Activated naive CD8-positive, alpha-beta T cell treated with anti-CD3 and anti-CD28 coated beads for 36 hours (primary cell): ENCODE measurements around the gene ERBB4. TPM values are rescaled to one million over a fixed set of nuclear protein-coding genes. Genes with fewer than 3 reads are reported as not detected.

Experiments used
- DNase-seq: peaks from one replicate; pipeline ENCODE4 v3.0.0; 2021
- H3K27ac Mint-ChIP-seq: one replicate; pipeline ENCODE4 v1.8.0; 2022; ENCODE audit warnings: mild to moderate bottlenecking, moderate library complexity, mixed read lengths
- H3K27me3 Mint-ChIP-seq: one replicate; pipeline ENCODE4 v1.8.0; 2022; ENCODE audit warnings: mild to moderate bottlenecking, mixed read lengths
- H3K36me3 Mint-ChIP-seq: one replicate; pipeline ENCODE4 v1.8.0; 2021; ENCODE audit warnings: mild to moderate bottlenecking, mixed read lengths
- H3K4me1 Mint-ChIP-seq: one replicate; pipeline ENCODE4 v1.8.0; 2021; ENCODE audit warnings: mixed read lengths
- H3K4me3 Mint-ChIP-seq: one replicate; pipeline ENCODE4 v1.8.0; 2022; ENCODE audit warnings: mild to moderate bottlenecking, moderate library complexity, mixed read lengths
- H3K9me3 Mint-ChIP-seq: one replicate; pipeline ENCODE4 v1.8.0; 2022; ENCODE audit warnings: mixed read lengths
- total RNA-seq, 2 experiments: library from RNA; stranded (reverse); gene quantifications; one replicate each; pipeline ENCODE4 v1.2.3, GENCODE V29; 2021

Gene ERBB4
- total RNA-seq, 2 experiments from 2014 or later: not detected

- Mint-ChIP-seq H3K27ac (no peak overlapping the region), H3K4me1 (no peaks in the 10 kb centered on the region), H3K9me3 (no peaks in the 10 kb centered on the region), H3K27me3 (no peaks in the 10 kb centered on the region), H3K36me3 (no peaks in the 10 kb centered on the region), H3K4me3 (no peak overlapping the region)
- no peak for DNase-seq
Observed at GRCh38 chr2:211854832-211855231, 683.8 kb downstream of the ERBB4 start.

GRCh38 chr2:211846714-211847113, 691.9 kb downstream of the ERBB4 start:
- no peak for DNase-seq
- H3K27ac Mint-ChIP-seq: no peak overlapping the region
- no peaks in the 10 kb centered on the region for H3K9me3 Mint-ChIP-seq
- no peak overlapping the region for H3K4me3 Mint-ChIP-seq
- H3K4me1 Mint-ChIP-seq: no peaks in the 10 kb centered on the region
- H3K36me3 Mint-ChIP-seq: no peaks in the 10 kb centered on the region
- H3K27me3 Mint-ChIP-seq: no peaks in the 10 kb centered on the region

GRCh38 chr2:211846036-211846400, 692.6 kb downstream of the ERBB4 start:
- no peaks in the 10 kb centered on the region for H3K27me3 Mint-ChIP-seq
- no peak for DNase-seq

GRCh38 chr2:211845338-211846035, 693.1 kb downstream of the ERBB4 start:
- Mint-ChIP-seq H3K4me1 (no peaks in the 10 kb centered on the region), H3K4me3 (no peak overlapping the region), H3K9me3 (no peaks in the 10 kb centered on the region), H3K27ac (no peak overlapping the region), H3K36me3 (no peaks in the 10 kb centered on the region), H3K27me3 (no peaks in the 10 kb centered on the region)
- no peak for DNase-seq

More at GRCh38 chr2:211846036-211846400, 692.6 kb downstream of the ERBB4 start:
- H3K4me1 Mint-ChIP-seq: no peaks in the 10 kb centered on the region
- H3K9me3 Mint-ChIP-seq: no peaks in the 10 kb centered on the region
- H3K4me3 Mint-ChIP-seq: no peak overlapping the region
- H3K27ac Mint-ChIP-seq: no peak overlapping the region
- H3K36me3 Mint-ChIP-seq: no peaks in the 10 kb centered on the region

DNA sequence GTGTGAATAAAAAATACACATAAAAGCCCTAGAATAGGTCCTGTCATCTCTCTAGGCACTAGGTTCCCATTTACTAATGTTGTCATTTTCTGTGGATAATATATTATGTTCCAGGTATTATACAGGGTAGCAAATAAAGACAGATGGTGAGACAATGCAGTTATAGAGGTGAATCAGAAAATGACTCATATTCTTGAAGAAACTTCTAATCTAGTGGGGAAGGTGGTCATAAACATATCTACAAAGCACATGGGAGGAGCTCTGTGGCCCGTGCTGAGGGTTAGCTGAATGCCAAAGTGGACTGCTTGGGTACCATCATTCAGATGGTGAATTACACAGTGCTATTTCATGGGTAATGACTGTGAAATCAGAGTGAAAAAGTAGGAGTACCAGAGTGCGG, 700.9 kb downstream of the ERBB4 start:
- Mint-ChIP-seq H3K4me1 (no peaks in the 10 kb centered on the region), H3K4me3 (no peak overlapping the region), H3K9me3 (peaks cover 3% of the 10 kb centered on the region), H3K27ac (no peak overlapping the region), H3K36me3 (no peaks in the 10 kb centered on the region), H3K27me3 (no peaks in the 10 kb centered on the region)
- DNase-seq: no peak

DNA sequence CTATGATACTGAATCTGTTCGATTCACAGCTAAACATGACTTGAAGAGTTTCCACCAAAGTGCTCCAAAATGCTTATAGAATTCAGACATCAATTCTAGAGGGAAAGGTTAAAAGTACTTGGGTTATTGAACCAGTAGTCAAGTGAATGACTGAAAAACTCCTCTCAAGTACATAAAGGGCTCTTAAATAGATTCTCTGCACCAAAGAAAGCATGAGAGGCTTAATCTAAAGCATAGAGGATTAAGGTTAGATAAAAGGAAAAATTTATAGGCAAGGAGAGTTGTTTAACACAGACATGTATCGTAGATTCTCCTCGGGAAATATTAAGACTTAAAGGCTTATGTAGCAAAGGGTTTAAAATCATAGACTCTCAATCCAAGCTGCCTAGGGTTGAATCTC, 701.4 kb downstream of the ERBB4 start:
- DNase-seq: no peak
- no peaks in the 10 kb centered on the region for H3K27me3 Mint-ChIP-seq
- H3K9me3 Mint-ChIP-seq: peaks cover 3% of the 10 kb centered on the region
- H3K27ac Mint-ChIP-seq: no peak overlapping the region
- no peaks in the 10 kb centered on the region for H3K4me1 Mint-ChIP-seq
- H3K4me3 Mint-ChIP-seq: no peak overlapping the region
- no peaks in the 10 kb centered on the region for H3K36me3 Mint-ChIP-seq

- Mint-ChIP-seq H3K9me3 (peaks cover 3% of the 10 kb centered on the region), H3K4me1 (no peaks in the 10 kb centered on the region), H3K27ac (no peak overlapping the region), H3K36me3 (no peaks in the 10 kb centered on the region), H3K4me3 (no peak overlapping the region), H3K27me3 (no peaks in the 10 kb centered on the region)
- no peak for DNase-seq
Observed at GRCh38 chr2:211836409-211836808, 702.2 kb downstream of the ERBB4 start.

DNA sequence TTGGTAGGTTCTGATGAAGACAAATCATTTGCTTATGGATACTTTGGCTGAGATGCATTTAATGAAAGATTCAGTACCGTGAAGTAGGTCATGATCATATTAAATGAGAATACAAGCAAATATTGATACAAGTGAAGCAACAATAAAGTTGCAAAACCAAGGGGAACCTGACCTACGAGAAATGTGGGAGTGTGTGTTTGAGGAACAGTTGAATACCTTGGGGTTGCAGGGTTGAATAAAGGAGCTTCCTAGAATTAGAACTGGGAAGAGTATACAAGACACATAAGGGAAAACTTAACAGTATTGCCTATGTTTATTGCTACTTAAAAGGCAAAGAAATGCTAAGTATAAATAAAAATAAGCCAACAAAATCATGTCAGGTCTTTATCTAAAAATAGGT, 702.9 kb downstream of the ERBB4 start:
- H3K27me3 Mint-ChIP-seq: no peaks in the 10 kb centered on the region
- no peak for DNase-seq
- no peak overlapping the region for H3K4me3 Mint-ChIP-seq
- no peaks in the 10 kb centered on the region for H3K4me1 Mint-ChIP-seq
- H3K36me3 Mint-ChIP-seq: no peaks in the 10 kb centered on the region
- H3K27ac Mint-ChIP-seq: no peak overlapping the region
- peaks cover 3% of the 10 kb centered on the region for H3K9me3 Mint-ChIP-seq

GRCh38 chr2:211833582-211834279, 704.9 kb downstream of the ERBB4 start:
- DNase-seq: no peak
- no peak overlapping the region for H3K27ac Mint-ChIP-seq
- no peaks in the 10 kb centered on the region for H3K4me1 Mint-ChIP-seq
- H3K4me3 Mint-ChIP-seq: no peak overlapping the region
- H3K9me3 Mint-ChIP-seq: peaks cover 3% of the 10 kb centered on the region
- no peaks in the 10 kb centered on the region for H3K36me3 Mint-ChIP-seq
- H3K27me3 Mint-ChIP-seq: no peaks in the 10 kb centered on the region

DNA sequence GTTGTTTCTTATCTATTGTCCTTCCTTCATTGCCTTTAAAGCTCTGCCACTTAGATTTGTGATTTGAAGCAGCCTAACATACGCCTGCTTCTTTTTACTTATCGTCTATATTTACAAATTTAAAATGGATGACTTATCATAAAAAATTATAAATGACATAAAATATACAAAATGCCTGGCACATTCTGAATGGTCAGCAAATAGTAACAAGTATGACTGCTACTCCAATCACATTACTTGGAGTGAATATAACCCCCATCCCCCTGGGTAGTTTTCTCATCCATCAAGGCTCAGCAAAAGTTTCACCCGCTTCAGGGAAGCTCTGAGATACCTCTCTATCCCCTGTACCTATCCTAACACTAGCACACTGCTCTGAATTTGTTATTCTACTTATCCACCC, 708.9 kb downstream of the ERBB4 start:
- H3K36me3 Mint-ChIP-seq: no peaks in the 10 kb centered on the region
- H3K4me1 Mint-ChIP-seq: no peaks in the 10 kb centered on the region
- no peak overlapping the region for H3K4me3 Mint-ChIP-seq
- no peak overlapping the region for H3K27ac Mint-ChIP-seq
- no peaks in the 10 kb centered on the region for H3K9me3 Mint-ChIP-seq
- no peak for DNase-seq
- no peaks in the 10 kb centered on the region for H3K27me3 Mint-ChIP-seq

- no peak overlapping the region for H3K27ac Mint-ChIP-seq
- no peak for DNase-seq
- peaks cover 8% of the 10 kb centered on the region for H3K9me3 Mint-ChIP-seq
- no peak overlapping the region for H3K4me3 Mint-ChIP-seq
- H3K27me3 Mint-ChIP-seq: no peaks in the 10 kb centered on the region
- no peaks in the 10 kb centered on the region for H3K36me3 Mint-ChIP-seq
- H3K4me1 Mint-ChIP-seq: no peaks in the 10 kb centered on the region
Observed at GRCh38 chr2:211823886-211824479, 714.6 kb downstream of the ERBB4 start.

- Mint-ChIP-seq H3K27me3 (no peaks in the 10 kb centered on the region), H3K27ac (no peak overlapping the region), H3K9me3 (peaks cover 8% of the 10 kb centered on the region), H3K4me3 (no peak overlapping the region), H3K36me3 (no peaks in the 10 kb centered on the region), H3K4me1 (no peaks in the 10 kb centered on the region)
- no peak for DNase-seq
Observed at GRCh38 chr2:211822686-211823335, 715.8 kb downstream of the ERBB4 start.

GRCh38 chr2:211816754-211817153, 721.8 kb downstream of the ERBB4 start:
- Mint-ChIP-seq H3K36me3 (no peaks in the 10 kb centered on the region), H3K27ac (no peak overlapping the region), H3K4me1 (no peaks in the 10 kb centered on the region), H3K27me3 (peaks cover 3% of the 10 kb centered on the region), H3K4me3 (no peak overlapping the region), H3K9me3 (peaks cover 8% of the 10 kb centered on the region)
- no peak for DNase-seq

GRCh38 chr2:211812587-211812986, 726.0 kb downstream of the ERBB4 start:
- H3K27me3 Mint-ChIP-seq: peaks cover 3% of the 10 kb centered on the region
- no peaks in the 10 kb centered on the region for H3K4me1 Mint-ChIP-seq
- H3K9me3 Mint-ChIP-seq: peaks cover 2% of the 10 kb centered on the region
- H3K4me3 Mint-ChIP-seq: no peak overlapping the region
- no peaks in the 10 kb centered on the region for H3K36me3 Mint-ChIP-seq
- no peak for DNase-seq
- no peak overlapping the region for H3K27ac Mint-ChIP-seq

GRCh38 chr2:211802666-211803065, 735.9 kb downstream of the ERBB4 start:
- Mint-ChIP-seq H3K27ac (no peak overlapping the region), H3K36me3 (no peaks in the 10 kb centered on the region), H3K4me3 (no peak overlapping the region), H3K9me3 (peaks cover 2% of the 10 kb centered on the region), H3K27me3 (no peaks in the 10 kb centered on the region), H3K4me1 (no peaks in the 10 kb centered on the region)
- DNase-seq: no peak
